ENCODE data around the gene LRG1. TPM values are rescaled to one million over a fixed set of nuclear protein-coding genes. Genes with fewer than 3 reads are reported as not detected.

Gene LRG1
- total and polyA plus RNA-seq, 4 experiments from 2014 or later = 0.09 to 0.17 TPM; not detected in 2

- Mint-ChIP-seq H3K4me3 (no peak overlapping the region), H3K9me3 (peaks cover 0 to 2% (median 0%) of the 10 kb centered on the region in 8 donors), H3K36me3 (no peaks in the 10 kb centered on the region), H3K27ac (no peak overlapping the region), H3K27me3 (no peaks in the 10 kb centered on the region), H3K4me1 (no peaks in the 10 kb centered on the region)
- no peaks in the 10 kb centered on the region for H3K27me3 ChIP-seq (ENCODE audit: insufficient read depth, low read length)
- H3K4me1 ChIP-seq (ENCODE audit: insufficient read depth, low read length) = no peaks in the 10 kb centered on the region
- no peak for DNase-seq
- intact Hi-C loops (cut with micrococcal nuclease) = no loop called here
- H3K27ac ChIP-seq (ENCODE audit: low read depth, low read length) = no peak overlapping the region
- H3K36me3 ChIP-seq (ENCODE audit: insufficient read depth, low read length) = no peaks in the 10 kb centered on the region
- no peak overlapping the region for H3K4me3 ChIP-seq (ENCODE audit: low read length in 2 of 2)
- H3K9me3 ChIP-seq (ENCODE audit: control insufficient read depth in 1 of 2, low read length in 2 of 2) = no peaks in the 10 kb centered on the region
- POLR2A ChIA-PET (ENCODE audit: partially characterized antibody) = no interaction called here
- CTCF ChIA-PET (ENCODE audit: partially characterized antibody) = no interaction called here
Measured at GRCh38 chr19:4512070-4512469, 27.8 kb downstream of the LRG1 start.

- Mint-ChIP-seq H3K4me1 (no peaks in the 10 kb centered on the region), H3K27me3 (no peaks in the 10 kb centered on the region), H3K27ac (no peak overlapping the region), H3K36me3 (no peaks in the 10 kb centered on the region), H3K9me3 (peaks cover 0 to 2% (median 0%) of the 10 kb centered on the region in 8 donors), H3K4me3 (no peak overlapping the region)
- Histone ChIP-seq H3K9me3 (ENCODE audit: control insufficient read depth in 1 of 2, low read length in 2 of 2) (no peaks in the 10 kb centered on the region), H3K36me3 (ENCODE audit: insufficient read depth, low read length) (no peaks in the 10 kb centered on the region), H3K27me3 (ENCODE audit: insufficient read depth, low read length) (no peaks in the 10 kb centered on the region), H3K27ac (ENCODE audit: low read depth, low read length) (no peak overlapping the region), H3K4me3 (ENCODE audit: low read length in 2 of 2) (no peak overlapping the region), H3K4me1 (ENCODE audit: insufficient read depth, low read length) (no peaks in the 10 kb centered on the region)
- POLR2A ChIA-PET (ENCODE audit: partially characterized antibody) = no interaction called here
- CTCF ChIA-PET (ENCODE audit: partially characterized antibody) = no interaction called here
- no peak for DNase-seq
- intact Hi-C loops (cut with micrococcal nuclease) = no loop called here
Measured at GRCh38 chr19:4511300-4512054, 28.4 kb downstream of the LRG1 start.

GRCh38 chr19:4510435-4511255 lies 29.2 kb downstream of the LRG1 start:
- Mint-ChIP-seq H3K4me1 (no peaks in the 10 kb centered on the region), H3K27ac (no peak overlapping the region), H3K36me3 (peaks cover 0 to 5% of the 10 kb centered on the region in 2 donors), H3K4me3 (no peak overlapping the region), H3K9me3 (peaks cover 0 to 2% (median 0%) of the 10 kb centered on the region in 8 donors), H3K27me3 (no peaks in the 10 kb centered on the region)
- H3K9me3 ChIP-seq (ENCODE audit: control insufficient read depth in 1 of 2, low read length in 2 of 2) = no peaks in the 10 kb centered on the region
- no peaks in the 10 kb centered on the region for H3K4me1 ChIP-seq (ENCODE audit: insufficient read depth, low read length)
- no peaks in the 10 kb centered on the region for H3K36me3 ChIP-seq (ENCODE audit: insufficient read depth, low read length)
- no peaks in the 10 kb centered on the region for H3K27me3 ChIP-seq (ENCODE audit: insufficient read depth, low read length)
- no peak for DNase-seq
- H3K4me3 ChIP-seq (ENCODE audit: low read length in 2 of 2) = no peak overlapping the region
- no peak overlapping the region for H3K27ac ChIP-seq (ENCODE audit: low read depth, low read length)
- POLR2A ChIA-PET (ENCODE audit: partially characterized antibody) = no interaction called here
- CTCF ChIA-PET (ENCODE audit: partially characterized antibody) = no interaction called here
- intact Hi-C loops (cut with micrococcal nuclease) = no loop called here

GRCh38 chr19:4508698-4509097 lies 31.1 kb downstream of the LRG1 start:
- H3K4me1 Mint-ChIP-seq = no peaks in the 10 kb centered on the region
- ChIA-PET POLR2A (ENCODE audit: partially characterized antibody) (interaction anchor here (1.2 kb wide), 1 partner anchor 17 kb away, joined by 3 read pairs; no protein-coding TSS in a partner anchor), CTCF (ENCODE audit: partially characterized antibody) (interaction anchor here (1.1 kb wide), 1 partner anchor 18 kb away, joined by 3 read pairs; no protein-coding TSS in a partner anchor)
- no peaks in the 10 kb centered on the region for H3K27me3 Mint-ChIP-seq
- DNase-seq = no peak
- Histone ChIP-seq H3K27me3 (ENCODE audit: insufficient read depth, low read length) (no peaks in the 10 kb centered on the region), H3K9me3 (ENCODE audit: control insufficient read depth in 1 of 2, low read length in 2 of 2) (no peaks in the 10 kb centered on the region), H3K4me1 (ENCODE audit: insufficient read depth, low read length) (no peaks in the 10 kb centered on the region), H3K36me3 (ENCODE audit: insufficient read depth, low read length) (no peaks in the 10 kb centered on the region), H3K27ac (ENCODE audit: low read depth, low read length) (no peak overlapping the region), H3K4me3 (ENCODE audit: low read length in 2 of 2) (no peak overlapping the region)
- H3K4me3 Mint-ChIP-seq = no peak overlapping the region
- H3K27ac Mint-ChIP-seq = peak overlapping the region in 1 of 7 donors; percentile 31
- H3K9me3 Mint-ChIP-seq = peaks cover 0 to 2% (median 0%) of the 10 kb centered on the region in 8 donors
- intact Hi-C loops (cut with micrococcal nuclease) = no loop called here
- peaks cover 0 to 5% of the 10 kb centered on the region in 2 donors for H3K36me3 Mint-ChIP-seq

GRCh38 chr19:4507804-4508203 lies 32.0 kb downstream of the LRG1 start:
- Mint-ChIP-seq H3K36me3 (peaks cover 0 to 5% of the 10 kb centered on the region in 2 donors), H3K4me3 (no peak overlapping the region), H3K4me1 (no peaks in the 10 kb centered on the region), H3K27ac (no peak overlapping the region), H3K9me3 (peaks cover 0 to 2% (median 0%) of the 10 kb centered on the region in 8 donors), H3K27me3 (no peaks in the 10 kb centered on the region)
- POLR2A ChIA-PET (ENCODE audit: partially characterized antibody) = no interaction called here
- no peak for DNase-seq
- H3K27me3 ChIP-seq (ENCODE audit: insufficient read depth, low read length) = no peaks in the 10 kb centered on the region
- H3K4me1 ChIP-seq (ENCODE audit: insufficient read depth, low read length) = no peaks in the 10 kb centered on the region
- H3K36me3 ChIP-seq (ENCODE audit: insufficient read depth, low read length) = no peaks in the 10 kb centered on the region
- CTCF ChIA-PET (ENCODE audit: partially characterized antibody) = no interaction called here
- H3K9me3 ChIP-seq (ENCODE audit: control insufficient read depth in 1 of 2, low read length in 2 of 2) = no peaks in the 10 kb centered on the region
- no peak overlapping the region for H3K4me3 ChIP-seq (ENCODE audit: low read length in 2 of 2)
- intact Hi-C loops (cut with micrococcal nuclease) = no loop called here
- H3K27ac ChIP-seq (ENCODE audit: low read depth, low read length) = no peak overlapping the region

GRCh38 chr19:4507150-4507452 lies 32.7 kb downstream of the LRG1 start:
- Histone ChIP-seq H3K27me3 (ENCODE audit: insufficient read depth, low read length) (no peaks in the 10 kb centered on the region), H3K36me3 (ENCODE audit: insufficient read depth, low read length) (no peaks in the 10 kb centered on the region), H3K27ac (ENCODE audit: low read depth, low read length) (no peak overlapping the region), H3K9me3 (ENCODE audit: control insufficient read depth in 1 of 2, low read length in 2 of 2) (no peaks in the 10 kb centered on the region), H3K4me1 (ENCODE audit: insufficient read depth, low read length) (no peaks in the 10 kb centered on the region), H3K4me3 (ENCODE audit: low read length in 2 of 2) (no peak overlapping the region)
- ChIA-PET POLR2A (ENCODE audit: partially characterized antibody) (no interaction called here), CTCF (ENCODE audit: partially characterized antibody) (no interaction called here)
- H3K9me3 Mint-ChIP-seq = peaks cover 0 to 2% (median 0%) of the 10 kb centered on the region in 8 donors
- H3K27me3 Mint-ChIP-seq = no peaks in the 10 kb centered on the region
- no peak overlapping the region for H3K27ac Mint-ChIP-seq
- intact Hi-C loops (cut with micrococcal nuclease) = no loop called here
- H3K4me1 Mint-ChIP-seq = no peaks in the 10 kb centered on the region
- no peak overlapping the region for H3K4me3 Mint-ChIP-seq
- no peak for DNase-seq
- H3K36me3 Mint-ChIP-seq = peaks cover 0 to 5% of the 10 kb centered on the region in 2 donors

GRCh38 chr19:4506449-4507149 lies 33.2 kb downstream of the LRG1 start:
- Histone ChIP-seq H3K9me3 (ENCODE audit: control insufficient read depth in 1 of 2, low read length in 2 of 2) (no peaks in the 10 kb centered on the region), H3K4me3 (ENCODE audit: low read length in 2 of 2) (no peak overlapping the region), H3K36me3 (ENCODE audit: insufficient read depth, low read length) (no peaks in the 10 kb centered on the region), H3K27me3 (ENCODE audit: insufficient read depth, low read length) (no peaks in the 10 kb centered on the region), H3K4me1 (ENCODE audit: insufficient read depth, low read length) (no peaks in the 10 kb centered on the region), H3K27ac (ENCODE audit: low read depth, low read length) (no peak overlapping the region)
- H3K27me3 Mint-ChIP-seq = no peaks in the 10 kb centered on the region
- ChIA-PET POLR2A (ENCODE audit: partially characterized antibody) (no interaction called here), CTCF (ENCODE audit: partially characterized antibody) (no interaction called here)
- H3K4me3 Mint-ChIP-seq = no peak overlapping the region
- no peak for DNase-seq
- H3K27ac Mint-ChIP-seq = peak overlapping the region in 1 of 7 donors; percentile 19
- intact Hi-C loops (cut with micrococcal nuclease) = no loop called here
- H3K9me3 Mint-ChIP-seq = peaks cover 0 to 2% (median 0%) of the 10 kb centered on the region in 8 donors
- H3K36me3 Mint-ChIP-seq = peaks cover 0 to 5% of the 10 kb centered on the region in 2 donors
- H3K4me1 Mint-ChIP-seq = no peaks in the 10 kb centered on the region

Data from CD4-positive, alpha-beta memory T cell (primary cell).